WTC11 (cell line): ENCODE measurements around the gene MCEMP1. TPM values are rescaled to one million over a fixed set of nuclear protein-coding genes. Genes with fewer than 3 reads are reported as not detected.

Experiments
- ATAC-seq: fragments of 200-7000 bp; cut with Tn5 transposase; 2 replicates; pipeline ENCODE4 v1.10.0; 2021; ENCODE audit warnings: mild to moderate bottlenecking, moderate library complexity
- CTCF ChIA-PET: fragments of 300-600 bp; sonication (Branson Sonifier 250); formaldehyde crosslinking; loops from one replicate; lab custom pipeline; 2021; ENCODE audit warnings: antibody characterized with exemption; lab: Charles Lee
- POLR2A ChIA-PET: fragments of 350-600 bp; sonication (Branson Sonifier 250); formaldehyde crosslinking; loops from one replicate; lab custom pipeline; 2021; ENCODE audit warnings: antibody characterized with exemption; lab: Charles Lee
- DNase-seq: peaks from one replicate; pipeline ENCODE4 v3.0.0; 2021; ENCODE audit warnings: low spot score
- H3K27ac Mint-ChIP-seq: 2 replicates; pipeline ENCODE4 v1.8.0; 2021; ENCODE audit warnings: mixed read lengths
- H3K27me3 Mint-ChIP-seq: 2 replicates; pipeline ENCODE4 v1.8.0; 2021; ENCODE audit warnings: low read depth, mild to moderate bottlenecking, moderate library complexity, mixed read lengths
- H3K36me3 Mint-ChIP-seq: 2 replicates; pipeline ENCODE4 v1.8.0; 2021; ENCODE audit warnings: mixed read lengths
- H3K4me1 Mint-ChIP-seq: 2 replicates; pipeline ENCODE4 v1.8.0; 2022; ENCODE audit warnings: mixed read lengths
- H3K4me3 Mint-ChIP-seq: 2 replicates; pipeline ENCODE4 v1.8.0; 2021; ENCODE audit warnings: mild to moderate bottlenecking, moderate library complexity, mixed read lengths
- H3K9me3 Mint-ChIP-seq: 2 replicates; pipeline ENCODE4 v1.8.0; 2021; ENCODE audit warnings: mixed read lengths
- FOXK1 ChIP-seq: sonication (generic); formaldehyde crosslinking; IDR thresholded peaks from 2 replicates; pipeline ENCODE4 v1.8.0; 2022; ENCODE audit warnings: mild to moderate bottlenecking, moderate library complexity, missing genetic modification reagents
- TP53 ChIP-seq: sonication (generic); formaldehyde crosslinking; IDR thresholded peaks from 2 replicates; pipeline ENCODE4 v1.8.1; 2023; ENCODE audit warnings: mild to moderate bottlenecking, missing genetic modification reagents
- total RNA-seq: library from RNA; stranded (reverse); gene quantifications from 3 replicates; pipeline ENCODE4 v1.2.3, GENCODE V29; 2021
- TF ChIP-seq, protein P1 (sequence below): sonication (generic); formaldehyde crosslinking; IDR thresholded peaks from 2 replicates; pipeline ENCODE4 v1.8.1; 2023; ENCODE audit warnings: mild to moderate bottlenecking, missing genetic modification reagents
- TF ChIP-seq, protein P2 (sequence below): fragments of 250-450 bp; sonication (Bioruptor Pico); IDR thresholded peaks from 2 replicates; pipeline ENCODE4 v2.1.2; 2022; ENCODE audit warnings: mild to moderate bottlenecking, moderate library complexity
- TF ChIP-seq, protein P3 (sequence below): sonication (generic); formaldehyde crosslinking; IDR thresholded peaks from 2 replicates; pipeline ENCODE4 v1.8.0; 2023; ENCODE audit warnings: missing genetic modification reagents
- TF ChIP-seq, protein P4 (sequence below): fragments of 250-450 bp; sonication (Bioruptor Pico); IDR thresholded peaks from 2 replicates; pipeline ENCODE4 v1.8.0; 2021; ENCODE audit warnings: mild to moderate bottlenecking
- TF ChIP-seq, protein P5 (sequence below): sonication (generic); formaldehyde crosslinking; IDR thresholded peaks from 2 replicates; pipeline ENCODE4 v1.8.0; 2023; ENCODE audit warnings: mild to moderate bottlenecking, missing genetic modification reagents
- TF ChIP-seq, protein P6 (sequence below): sonication (generic); formaldehyde crosslinking; IDR thresholded peaks from 2 replicates; pipeline ENCODE4 v1.8.1; 2022; ENCODE audit warnings: low read depth, missing genetic modification reagents, borderline replicate concordance

The MCEMP1 gene
- total RNA-seq, 1 experiment from 2014 or later, result not detected

DNA sequence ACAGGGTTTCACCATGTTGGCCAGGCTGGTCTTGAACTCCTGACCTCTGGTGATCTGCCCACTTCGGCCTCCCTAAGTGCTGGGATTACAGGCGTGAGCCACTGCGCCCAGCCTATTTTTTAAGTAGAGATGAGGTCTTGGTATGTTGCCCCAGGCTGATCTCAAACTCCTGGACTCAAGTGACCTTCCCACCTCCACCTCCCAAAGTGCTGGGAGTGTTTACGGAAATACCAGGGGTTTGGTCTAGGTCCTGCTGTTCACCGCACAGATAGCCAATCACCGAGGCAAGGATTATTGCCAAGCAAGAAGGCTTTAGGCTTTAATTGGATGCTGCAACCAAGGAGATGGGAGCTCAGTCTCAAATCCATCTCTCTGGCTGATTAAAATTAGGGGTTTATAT lies 43.5 kb downstream of the MCEMP1 start:
- no peak for ATAC-seq
- CTCF ChIA-PET, result no interaction called here

DNA sequence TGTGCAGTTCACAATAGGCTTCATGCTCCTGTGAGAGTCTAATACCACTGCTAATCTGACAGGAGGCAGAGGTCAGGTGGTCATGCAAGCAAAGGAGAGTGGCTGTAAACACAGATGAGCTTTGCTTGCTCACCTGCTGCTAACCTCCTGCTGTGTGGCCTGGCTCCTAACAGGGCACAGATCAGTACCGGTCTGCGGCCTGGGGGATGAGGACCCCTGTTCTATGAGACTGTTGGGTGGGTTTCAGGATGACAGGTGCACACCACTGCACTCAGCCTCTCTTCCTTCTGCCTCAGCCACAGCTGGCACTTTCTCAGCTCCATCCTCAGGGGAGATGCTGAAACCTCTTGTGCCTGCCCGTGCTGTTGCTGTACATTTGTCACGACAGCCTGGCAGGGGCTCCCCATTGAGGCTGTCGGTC lies 45.4 kb downstream of the MCEMP1 start:
- no peaks in the 10 kb centered on the region for H3K4me1 Mint-ChIP-seq
- H3K27ac Mint-ChIP-seq, result no peak overlapping the region
- CTCF ChIA-PET, result interaction anchor here (0.6 to 1.9 kb wide), 4 partner anchors 17 to 280 kb away, joined by 3 to 4 read pairs (median 3); partner anchors contain the start of gene TRAPPC5
- no peaks in the 10 kb centered on the region for H3K36me3 Mint-ChIP-seq
- POLR2A ChIA-PET, result interaction anchor here (0.5 kb wide), 1 partner anchor 70 kb away, joined by 3 read pairs; no protein-coding TSS in a partner anchor
- TF ChIP-seq, protein P1, sequence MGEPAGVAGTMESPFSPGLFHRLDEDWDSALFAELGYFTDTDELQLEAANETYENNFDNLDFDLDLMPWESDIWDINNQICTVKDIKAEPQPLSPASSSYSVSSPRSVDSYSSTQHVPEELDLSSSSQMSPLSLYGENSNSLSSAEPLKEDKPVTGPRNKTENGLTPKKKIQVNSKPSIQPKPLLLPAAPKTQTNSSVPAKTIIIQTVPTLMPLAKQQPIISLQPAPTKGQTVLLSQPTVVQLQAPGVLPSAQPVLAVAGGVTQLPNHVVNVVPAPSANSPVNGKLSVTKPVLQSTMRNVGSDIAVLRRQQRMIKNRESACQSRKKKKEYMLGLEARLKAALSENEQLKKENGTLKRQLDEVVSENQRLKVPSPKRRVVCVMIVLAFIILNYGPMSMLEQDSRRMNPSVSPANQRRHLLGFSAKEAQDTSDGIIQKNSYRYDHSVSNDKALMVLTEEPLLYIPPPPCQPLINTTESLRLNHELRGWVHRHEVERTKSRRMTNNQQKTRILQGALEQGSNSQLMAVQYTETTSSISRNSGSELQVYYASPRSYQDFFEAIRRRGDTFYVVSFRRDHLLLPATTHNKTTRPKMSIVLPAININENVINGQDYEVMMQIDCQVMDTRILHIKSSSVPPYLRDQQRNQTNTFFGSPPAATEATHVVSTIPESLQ, result no peak
- TF ChIP-seq, protein P2, sequence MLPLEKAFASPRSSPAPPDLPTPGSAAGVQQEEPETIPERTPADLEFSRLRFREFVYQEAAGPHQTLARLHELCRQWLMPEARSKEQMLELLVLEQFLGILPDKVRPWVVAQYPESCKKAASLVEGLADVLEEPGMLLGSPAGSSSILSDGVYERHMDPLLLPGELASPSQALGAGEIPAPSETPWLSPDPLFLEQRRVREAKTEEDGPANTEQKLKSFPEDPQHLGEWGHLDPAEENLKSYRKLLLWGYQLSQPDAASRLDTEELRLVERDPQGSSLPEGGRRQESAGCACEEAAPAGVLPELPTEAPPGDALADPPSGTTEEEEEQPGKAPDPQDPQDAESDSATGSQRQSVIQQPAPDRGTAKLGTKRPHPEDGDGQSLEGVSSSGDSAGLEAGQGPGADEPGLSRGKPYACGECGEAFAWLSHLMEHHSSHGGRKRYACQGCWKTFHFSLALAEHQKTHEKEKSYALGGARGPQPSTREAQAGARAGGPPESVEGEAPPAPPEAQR (CRISPR knock-in tag), result no peak
- TF ChIP-seq, protein P3, sequence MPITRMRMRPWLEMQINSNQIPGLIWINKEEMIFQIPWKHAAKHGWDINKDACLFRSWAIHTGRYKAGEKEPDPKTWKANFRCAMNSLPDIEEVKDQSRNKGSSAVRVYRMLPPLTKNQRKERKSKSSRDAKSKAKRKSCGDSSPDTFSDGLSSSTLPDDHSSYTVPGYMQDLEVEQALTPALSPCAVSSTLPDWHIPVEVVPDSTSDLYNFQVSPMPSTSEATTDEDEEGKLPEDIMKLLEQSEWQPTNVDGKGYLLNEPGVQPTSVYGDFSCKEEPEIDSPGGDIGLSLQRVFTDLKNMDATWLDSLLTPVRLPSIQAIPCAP, result no peak
- TF ChIP-seq TP53, result no peak
- TF ChIP-seq, protein P4, sequence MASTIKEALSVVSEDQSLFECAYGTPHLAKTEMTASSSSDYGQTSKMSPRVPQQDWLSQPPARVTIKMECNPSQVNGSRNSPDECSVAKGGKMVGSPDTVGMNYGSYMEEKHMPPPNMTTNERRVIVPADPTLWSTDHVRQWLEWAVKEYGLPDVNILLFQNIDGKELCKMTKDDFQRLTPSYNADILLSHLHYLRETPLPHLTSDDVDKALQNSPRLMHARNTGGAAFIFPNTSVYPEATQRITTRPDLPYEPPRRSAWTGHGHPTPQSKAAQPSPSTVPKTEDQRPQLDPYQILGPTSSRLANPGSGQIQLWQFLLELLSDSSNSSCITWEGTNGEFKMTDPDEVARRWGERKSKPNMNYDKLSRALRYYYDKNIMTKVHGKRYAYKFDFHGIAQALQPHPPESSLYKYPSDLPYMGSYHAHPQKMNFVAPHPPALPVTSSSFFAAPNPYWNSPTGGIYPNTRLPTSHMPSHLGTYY (CRISPR knock-in tag), result no peak
- H3K27me3 Mint-ChIP-seq, result peaks cover 16% of the 10 kb centered on the region
- no peak overlapping the region for H3K4me3 Mint-ChIP-seq
- no peak for DNase-seq
- H3K9me3 Mint-ChIP-seq, result no peaks in the 10 kb centered on the region
- no peak for ATAC-seq

More for the DNA sequence above, 43.5 kb downstream of the MCEMP1 start:
- no peak overlapping the region for H3K4me3 Mint-ChIP-seq
- no peaks in the 10 kb centered on the region for H3K36me3 Mint-ChIP-seq
- no peak for DNase-seq
- H3K27me3 Mint-ChIP-seq, result peaks cover 14% of the 10 kb centered on the region
- H3K4me1 Mint-ChIP-seq, result no peaks in the 10 kb centered on the region
- TF ChIP-seq, protein P5, sequence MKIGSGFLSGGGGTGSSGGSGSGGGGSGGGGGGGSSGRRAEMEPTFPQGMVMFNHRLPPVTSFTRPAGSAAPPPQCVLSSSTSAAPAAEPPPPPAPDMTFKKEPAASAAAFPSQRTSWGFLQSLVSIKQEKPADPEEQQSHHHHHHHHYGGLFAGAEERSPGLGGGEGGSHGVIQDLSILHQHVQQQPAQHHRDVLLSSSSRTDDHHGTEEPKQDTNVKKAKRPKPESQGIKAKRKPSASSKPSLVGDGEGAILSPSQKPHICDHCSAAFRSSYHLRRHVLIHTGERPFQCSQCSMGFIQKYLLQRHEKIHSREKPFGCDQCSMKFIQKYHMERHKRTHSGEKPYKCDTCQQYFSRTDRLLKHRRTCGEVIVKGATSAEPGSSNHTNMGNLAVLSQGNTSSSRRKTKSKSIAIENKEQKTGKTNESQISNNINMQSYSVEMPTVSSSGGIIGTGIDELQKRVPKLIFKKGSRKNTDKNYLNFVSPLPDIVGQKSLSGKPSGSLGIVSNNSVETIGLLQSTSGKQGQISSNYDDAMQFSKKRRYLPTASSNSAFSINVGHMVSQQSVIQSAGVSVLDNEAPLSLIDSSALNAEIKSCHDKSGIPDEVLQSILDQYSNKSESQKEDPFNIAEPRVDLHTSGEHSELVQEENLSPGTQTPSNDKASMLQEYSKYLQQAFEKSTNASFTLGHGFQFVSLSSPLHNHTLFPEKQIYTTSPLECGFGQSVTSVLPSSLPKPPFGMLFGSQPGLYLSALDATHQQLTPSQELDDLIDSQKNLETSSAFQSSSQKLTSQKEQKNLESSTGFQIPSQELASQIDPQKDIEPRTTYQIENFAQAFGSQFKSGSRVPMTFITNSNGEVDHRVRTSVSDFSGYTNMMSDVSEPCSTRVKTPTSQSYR (CRISPR knock-in tag), result no peak
- POLR2A ChIA-PET, result no interaction called here
- H3K27ac Mint-ChIP-seq, result no peak overlapping the region
- peaks cover 5% of the 10 kb centered on the region for H3K9me3 Mint-ChIP-seq

DNA sequence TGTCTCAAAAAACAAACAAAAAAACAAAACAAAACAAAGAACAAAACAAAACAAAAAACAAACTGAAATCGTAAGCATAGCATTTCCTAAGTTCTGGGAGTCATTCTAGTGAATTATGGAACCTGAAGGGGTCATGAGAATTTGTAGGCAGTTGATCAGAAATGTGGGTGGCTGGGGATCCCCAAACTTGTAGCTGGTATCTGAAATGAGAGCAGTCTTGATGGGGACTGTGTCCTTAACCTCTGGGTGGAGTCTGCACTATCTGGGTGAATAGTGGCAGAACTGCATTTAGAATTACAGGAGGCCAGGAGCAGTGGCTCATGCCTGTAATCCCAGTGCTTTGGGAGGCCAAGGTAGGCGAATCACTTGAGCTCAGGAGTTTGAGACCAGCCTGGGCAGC lies 48.9 kb downstream of the MCEMP1 start:
- ChIA-PET CTCF (interaction anchor here (0.7 to 1.3 kb wide), 3 partner anchors 45 to 956 kb away, joined by 3 to 7 read pairs (median 6); partner anchors contain the start of gene TRAPPC5), POLR2A (no interaction called here)
- Mint-ChIP-seq H3K4me1 (peaks cover 13% of the 10 kb centered on the region), H3K36me3 (no peaks in the 10 kb centered on the region), H3K4me3 (no peak overlapping the region), H3K27ac (no peak overlapping the region), H3K9me3 (no peaks in the 10 kb centered on the region), H3K27me3 (peaks cover 46% of the 10 kb centered on the region)
- TF ChIP-seq, protein P6, sequence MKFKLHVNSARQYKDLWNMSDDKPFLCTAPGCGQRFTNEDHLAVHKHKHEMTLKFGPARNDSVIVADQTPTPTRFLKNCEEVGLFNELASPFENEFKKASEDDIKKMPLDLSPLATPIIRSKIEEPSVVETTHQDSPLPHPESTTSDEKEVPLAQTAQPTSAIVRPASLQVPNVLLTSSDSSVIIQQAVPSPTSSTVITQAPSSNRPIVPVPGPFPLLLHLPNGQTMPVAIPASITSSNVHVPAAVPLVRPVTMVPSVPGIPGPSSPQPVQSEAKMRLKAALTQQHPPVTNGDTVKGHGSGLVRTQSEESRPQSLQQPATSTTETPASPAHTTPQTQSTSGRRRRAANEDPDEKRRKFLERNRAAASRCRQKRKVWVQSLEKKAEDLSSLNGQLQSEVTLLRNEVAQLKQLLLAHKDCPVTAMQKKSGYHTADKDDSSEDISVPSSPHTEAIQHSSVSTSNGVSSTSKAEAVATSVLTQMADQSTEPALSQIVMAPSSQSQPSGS (CRISPR knock-in tag), result no peak
- TF ChIP-seq FOXK1, result no peak
- no peak for ATAC-seq
- DNase-seq, result no peak
